Activated naive CD8-positive, alpha-beta T cell treated with anti-CD3 and anti-CD28 coated beads, Interleukin-2, amount 50 U/mL, for 16 hours (primary cell): Measurements from ENCODE around the gene SLC34A1.
"Not testable (repeated sequence)": the region's sequence is repeated elsewhere in the genome, so short reads cannot be mapped to it uniquely, and the experiment has no call there.

Experiments
- DNase-seq: peaks from one replicate; pipeline ENCODE4 v3.0.0-alpha.2; 2020; ENCODE audit warnings: low read depth, low spot score

The SLC34A1 gene

DNA sequence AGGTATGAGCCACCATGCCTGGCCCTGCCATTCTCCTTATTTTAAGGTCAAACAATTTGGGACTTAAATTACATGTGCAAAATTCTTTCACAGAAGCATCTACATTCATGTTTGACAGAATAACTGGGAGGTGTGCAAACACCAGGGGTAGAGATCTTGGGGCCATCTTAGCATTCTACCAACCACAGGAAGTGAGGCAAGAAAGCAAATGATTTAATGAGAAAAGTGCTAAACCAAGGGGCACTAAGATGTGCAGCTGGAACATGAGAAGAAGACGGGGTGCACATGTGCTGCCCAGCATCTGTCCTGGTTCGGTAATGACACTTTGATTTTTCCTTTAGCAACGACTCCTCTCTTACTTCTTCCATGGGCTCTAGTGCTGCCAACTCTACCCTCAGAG lies 26.3 kb downstream of the SLC34A1 start:
- DNase-seq: no peak

DNA sequence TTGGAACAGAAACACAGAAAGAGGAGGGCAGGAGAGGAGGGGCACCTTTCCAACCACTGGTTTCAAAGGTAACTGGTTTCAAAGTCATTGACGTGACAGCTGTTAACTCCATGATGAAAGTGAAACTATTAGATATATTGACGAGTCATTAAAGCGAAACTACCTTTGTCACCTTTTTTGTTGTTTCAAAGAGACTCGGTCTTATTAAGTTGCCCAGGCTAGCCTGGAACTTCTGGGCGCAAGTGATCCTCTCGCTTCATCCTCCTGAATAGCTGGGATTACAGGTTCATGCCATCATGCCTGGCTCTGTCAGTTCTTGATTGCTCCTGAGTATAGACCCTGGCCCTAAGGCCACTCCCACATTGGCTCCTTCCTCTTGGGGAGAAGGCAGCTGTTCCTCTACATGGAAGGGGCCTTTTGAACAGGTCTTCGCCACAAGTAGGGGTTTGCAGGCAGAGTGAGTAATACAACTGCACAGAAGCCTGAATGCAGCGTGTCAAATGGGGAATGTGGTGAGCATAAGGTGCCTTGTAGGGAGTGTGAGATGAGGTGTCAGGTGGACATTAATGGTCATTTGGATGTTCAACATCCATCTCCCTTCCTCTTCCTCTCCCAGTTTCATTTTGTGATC lies 28.5 kb downstream of the SLC34A1 start:
- no peak for DNase-seq

DNA sequence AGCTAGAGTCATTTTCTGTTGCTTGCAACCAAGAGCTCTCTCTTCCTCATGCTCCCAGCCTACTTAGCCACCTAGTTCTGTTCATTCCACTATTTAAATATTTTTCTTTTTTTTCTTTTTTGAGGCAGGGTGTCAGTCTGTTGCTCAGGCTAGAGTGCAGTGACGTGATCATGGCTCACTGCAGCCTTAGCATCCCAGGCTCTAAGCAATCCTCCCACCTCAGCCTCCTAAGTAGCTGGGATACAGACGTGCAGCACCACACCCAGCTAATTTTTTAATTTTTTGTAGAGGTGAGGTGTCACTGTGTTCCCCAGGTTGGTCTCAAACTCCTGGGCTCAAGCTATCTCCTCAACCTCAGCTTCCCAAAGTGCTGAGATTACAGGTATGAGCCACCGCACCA lies 30.2 kb downstream of the SLC34A1 start:
- no peak for DNase-seq

DNA sequence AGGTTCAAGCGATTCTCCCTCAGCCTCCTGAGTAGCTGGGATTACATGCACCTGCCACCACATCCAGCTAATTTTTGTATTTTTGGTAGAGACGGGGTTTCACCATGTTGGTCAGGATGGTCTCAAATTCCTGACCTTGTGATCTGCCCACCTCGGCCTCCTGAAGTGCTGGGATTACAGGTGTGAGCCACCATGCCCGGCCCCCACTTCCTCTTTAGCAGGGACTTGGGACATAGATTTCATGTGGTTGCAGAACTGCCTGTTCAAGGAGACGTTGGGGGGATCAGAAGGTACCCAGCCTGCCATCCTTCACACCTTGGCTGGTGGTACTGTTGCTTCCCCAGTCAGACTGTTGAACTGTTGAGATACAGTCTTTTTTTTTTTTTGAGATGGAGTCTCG lies 32.8 kb downstream of the SLC34A1 start:
- not testable (repeated sequence) for DNase-seq

DNA sequence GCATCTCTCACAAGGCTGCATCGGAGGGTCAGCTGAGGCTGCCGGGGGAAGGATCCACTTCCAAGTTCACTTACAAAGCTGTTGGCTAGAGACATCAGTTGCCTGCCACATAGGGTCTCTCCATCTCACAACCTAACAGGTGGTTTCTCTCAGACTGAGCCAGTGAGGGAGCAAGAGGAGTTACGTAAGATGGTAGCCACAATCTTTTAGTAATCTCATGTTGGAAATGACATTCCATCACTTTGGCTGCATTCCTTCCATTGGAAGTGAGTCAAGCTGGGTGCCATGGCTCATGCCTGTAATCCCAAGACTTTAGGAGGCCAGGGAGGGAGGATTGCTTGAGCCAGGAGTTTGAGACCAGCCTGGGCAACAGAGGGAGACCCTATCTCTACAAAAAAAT lies 34.8 kb downstream of the SLC34A1 start:
- no peak for DNase-seq

DNA sequence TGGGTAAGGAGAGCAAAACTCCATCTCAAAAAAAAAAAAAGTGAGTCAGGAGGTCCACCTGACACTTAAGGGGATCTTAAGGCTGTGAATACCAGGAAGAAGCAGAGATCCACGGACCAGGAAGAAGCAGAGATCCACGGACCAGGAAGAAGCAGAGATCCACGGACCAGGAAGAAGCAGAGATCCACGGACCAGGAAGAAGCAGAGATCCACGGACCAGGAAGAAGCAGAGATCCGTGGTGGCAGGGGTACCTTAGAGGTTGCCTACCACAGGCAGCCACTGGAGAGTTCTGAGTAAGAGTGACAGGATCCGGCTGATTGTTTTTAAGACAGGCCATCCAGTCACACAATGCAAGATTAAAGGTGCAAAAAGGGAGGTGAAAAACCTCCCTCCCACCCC lies 36.2 kb downstream of the SLC34A1 start:
- DNase-seq: not testable (repeated sequence)

DNA sequence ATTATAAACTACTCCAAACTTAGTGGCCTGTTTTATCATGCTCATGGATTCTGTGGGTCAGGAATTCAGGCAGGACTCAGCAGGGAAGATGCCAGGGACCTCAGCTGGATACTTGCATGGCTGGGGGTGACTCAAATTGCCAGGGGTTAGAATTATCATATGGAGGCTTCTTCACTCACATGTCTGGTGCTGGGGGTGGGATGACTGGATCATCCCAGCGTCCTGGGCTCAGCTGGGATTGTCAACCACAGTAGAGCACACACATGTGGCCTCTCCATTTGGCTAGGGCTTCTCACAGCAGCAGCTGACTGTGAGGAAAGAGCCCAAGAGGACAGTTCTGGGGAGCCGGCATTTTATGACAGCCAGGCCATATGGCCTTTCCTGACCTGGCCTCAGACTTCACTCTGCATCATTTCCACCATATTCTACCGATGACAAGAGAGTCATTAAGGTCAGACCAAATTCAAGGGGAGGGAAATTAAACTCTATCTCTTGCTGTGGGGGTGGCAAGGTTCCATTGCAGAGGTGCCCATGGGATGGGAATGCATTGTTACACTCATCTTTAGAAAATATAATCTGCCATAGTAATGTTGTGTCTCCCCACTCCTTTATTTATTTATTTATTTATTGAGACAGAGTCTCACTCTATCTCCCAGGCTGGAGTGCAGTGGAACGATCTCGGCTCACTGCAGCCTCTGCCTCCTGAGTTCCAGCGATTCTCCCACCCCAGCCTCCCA lies 37.0 kb downstream of the SLC34A1 start:
- DNase-seq: no peak

DNA sequence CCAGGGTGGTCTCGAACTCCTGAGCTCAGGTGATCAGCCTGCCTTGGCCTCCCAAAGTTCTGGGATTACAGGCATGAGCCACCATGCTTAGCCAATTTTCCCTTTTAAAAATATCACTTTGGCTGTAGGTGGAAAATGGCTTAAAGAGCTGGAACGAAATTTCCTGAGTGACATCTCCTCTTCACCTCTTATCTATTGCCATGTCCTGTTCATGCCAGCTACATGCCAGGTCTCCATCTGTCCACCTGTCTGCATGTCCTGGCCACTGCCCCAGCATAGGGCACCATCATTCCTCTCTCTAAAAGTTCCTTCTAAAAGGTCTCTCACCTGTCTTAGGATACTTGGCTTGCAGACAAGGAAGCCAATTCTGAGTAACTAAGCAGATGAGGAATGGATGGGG lies 39.4 kb downstream of the SLC34A1 start:
- no peak for DNase-seq

DNA sequence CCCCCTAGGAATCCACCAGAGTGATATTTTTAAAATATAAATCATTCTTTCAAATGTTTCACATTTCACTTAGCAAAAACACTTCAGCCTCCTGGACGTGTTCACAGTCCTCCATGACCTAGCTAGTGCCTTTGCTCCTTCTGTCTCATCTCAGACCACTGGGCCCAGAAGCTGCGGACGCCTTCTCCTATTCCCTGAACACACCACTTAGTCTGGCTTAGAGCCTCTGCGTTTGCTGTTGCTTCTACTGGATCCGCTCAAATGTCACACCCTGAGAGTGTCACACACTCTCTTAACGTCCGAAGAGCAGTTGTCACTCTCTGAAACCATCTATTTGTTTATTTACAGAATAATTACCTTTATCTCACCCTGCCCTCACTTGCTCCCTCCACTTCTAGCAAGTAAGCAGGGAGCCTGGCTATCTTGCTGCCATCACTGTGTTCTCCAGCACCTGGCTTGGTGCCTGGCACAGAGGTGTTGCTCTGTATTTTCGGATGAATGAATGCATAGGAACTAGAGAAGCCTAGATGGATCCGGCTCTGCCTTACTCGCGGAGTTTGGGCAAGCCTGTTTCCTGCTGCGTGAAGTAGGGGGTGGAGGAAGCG lies 41.1 kb downstream of the SLC34A1 start:
- no peak for DNase-seq

DNA sequence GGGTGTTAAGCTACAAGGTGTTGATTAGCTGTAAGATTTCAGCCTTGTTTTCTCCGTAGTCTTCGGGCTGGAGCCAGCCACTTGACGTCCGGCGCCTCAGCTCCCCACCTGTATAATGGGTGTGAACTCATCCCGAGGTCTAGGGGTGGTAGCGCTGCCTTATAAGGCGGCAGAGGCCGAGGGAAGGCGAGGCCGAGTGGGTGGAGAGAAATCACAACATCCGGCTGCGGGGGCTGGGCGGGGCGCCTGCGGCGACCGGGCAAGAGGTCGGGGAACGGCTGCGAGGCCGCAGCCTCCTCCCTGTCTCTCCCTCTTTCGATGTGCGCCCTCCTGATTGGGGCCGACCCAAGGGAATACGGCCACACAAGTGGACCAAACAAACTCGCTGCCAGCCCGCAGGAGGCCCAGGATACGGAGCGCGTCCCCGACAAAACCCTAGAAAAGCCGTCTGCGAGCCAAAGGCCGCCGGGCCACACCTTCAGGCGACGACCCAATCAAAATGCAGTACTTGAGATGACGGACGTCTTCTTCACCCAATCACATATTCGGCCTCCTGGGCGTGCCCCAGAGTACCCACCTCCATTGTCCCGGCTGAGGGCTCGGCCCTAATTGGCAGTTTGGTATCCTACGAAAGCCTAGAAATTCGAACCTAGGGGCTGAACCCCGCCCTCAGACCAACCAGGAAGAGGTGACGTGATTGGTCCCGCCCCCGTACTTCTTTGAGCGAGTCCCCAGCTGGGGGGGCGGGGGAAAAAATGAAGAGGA lies 41.7 kb downstream of the SLC34A1 start:
- peak; percentile 100 for DNase-seq

DNA sequence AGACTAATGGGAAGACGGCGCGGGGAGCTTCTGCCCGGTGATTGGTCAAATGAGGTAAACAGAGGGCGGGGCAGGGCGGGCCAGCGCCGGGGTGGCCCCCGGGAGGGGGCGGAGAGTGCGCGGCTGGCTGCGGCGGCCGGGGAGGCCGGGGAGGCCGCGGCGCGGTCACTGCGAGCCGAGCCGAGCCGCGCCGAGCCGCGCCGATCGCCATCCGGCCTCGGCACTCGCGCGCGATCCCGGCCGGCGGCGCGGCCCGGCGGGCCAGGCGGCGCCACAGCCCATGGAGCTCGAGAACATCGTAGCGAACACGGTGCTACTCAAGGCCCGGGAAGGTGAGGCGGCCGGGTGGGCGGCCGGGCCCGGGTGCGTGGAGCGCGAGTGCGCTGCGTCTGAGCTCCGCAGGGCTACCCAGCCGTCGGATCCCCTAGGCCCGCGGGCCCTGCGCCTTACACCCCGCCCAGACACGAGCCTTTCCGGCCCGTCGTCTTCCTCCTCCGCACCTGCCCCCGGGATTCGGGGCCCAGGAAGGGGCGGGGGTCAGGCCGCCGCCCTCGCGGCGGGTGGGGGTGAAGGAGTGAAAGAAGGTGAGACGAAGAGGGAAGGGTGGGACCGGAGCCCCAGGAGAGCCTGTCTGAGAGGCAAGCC lies 42.5 kb downstream of the SLC34A1 start, which contains the start of gene GRK6:
Gene GRK6 (plus strand): TSS at position 111 of the 645 bp plus-strand sequence. CDS start 170 bp downstream, at position 281.
- no peak for DNase-seq

DNA sequence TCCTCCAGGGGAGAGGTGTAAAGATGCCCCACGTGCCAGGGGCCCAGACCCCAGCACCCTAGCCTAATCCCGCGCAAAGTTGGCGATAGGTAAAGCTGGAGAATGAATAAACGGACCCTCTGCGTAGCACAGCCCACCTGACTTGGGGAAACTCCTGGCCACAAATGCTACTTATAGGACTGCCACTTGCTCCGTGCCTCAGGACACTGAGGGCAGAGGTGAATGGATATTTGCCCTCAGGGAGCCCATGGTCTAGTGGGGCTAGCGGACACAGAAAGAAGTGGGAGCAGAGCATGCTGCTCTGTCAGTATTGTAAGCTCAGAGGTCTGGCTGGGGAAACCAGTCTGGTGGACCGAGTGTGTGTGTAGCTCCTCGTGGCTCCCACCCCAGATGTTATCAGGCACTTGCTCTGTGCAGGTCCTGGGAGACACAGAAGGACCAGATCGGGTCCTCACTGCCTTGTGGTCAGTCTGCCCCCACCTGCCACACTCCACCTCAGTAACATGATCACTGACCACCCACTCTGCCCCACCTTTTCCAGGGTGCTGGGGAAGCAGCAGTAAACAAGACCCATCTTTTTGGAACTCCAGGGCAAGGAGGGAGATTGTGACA lies 43.1 kb downstream of the SLC34A1 start:
- no peak for DNase-seq

DNA sequence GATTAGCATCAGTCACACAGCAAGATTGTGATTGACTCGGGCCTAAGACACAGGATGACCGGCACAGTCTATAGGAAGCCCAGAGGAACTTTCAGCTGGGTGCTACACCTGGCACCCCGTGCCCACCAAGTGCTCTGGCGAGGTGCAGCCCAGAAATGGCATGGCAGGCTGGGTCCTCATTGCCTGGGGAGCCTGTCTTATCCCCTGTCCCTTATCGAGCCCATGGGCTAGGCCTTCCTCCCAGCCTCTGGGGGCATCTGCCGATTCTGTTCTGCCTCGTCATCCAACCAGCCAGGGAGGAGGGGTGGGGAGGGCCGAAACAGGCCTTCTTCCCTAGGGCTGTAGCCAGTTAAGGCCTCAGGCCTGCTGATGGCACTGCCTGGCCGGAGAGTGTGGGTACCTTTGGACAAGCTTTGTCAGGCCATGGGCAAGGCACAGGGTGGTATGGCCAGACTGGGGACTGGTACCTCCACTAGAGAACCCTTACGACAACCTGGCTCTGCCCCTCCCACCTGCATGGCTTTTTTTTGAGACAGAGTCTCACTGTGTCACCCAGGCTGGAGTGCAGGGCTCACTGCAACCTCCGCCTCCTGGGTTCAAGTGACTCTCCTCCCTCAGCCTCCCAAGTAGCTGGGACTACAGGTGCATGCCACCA lies 43.8 kb downstream of the SLC34A1 start:
- DNase-seq: no peak

DNA sequence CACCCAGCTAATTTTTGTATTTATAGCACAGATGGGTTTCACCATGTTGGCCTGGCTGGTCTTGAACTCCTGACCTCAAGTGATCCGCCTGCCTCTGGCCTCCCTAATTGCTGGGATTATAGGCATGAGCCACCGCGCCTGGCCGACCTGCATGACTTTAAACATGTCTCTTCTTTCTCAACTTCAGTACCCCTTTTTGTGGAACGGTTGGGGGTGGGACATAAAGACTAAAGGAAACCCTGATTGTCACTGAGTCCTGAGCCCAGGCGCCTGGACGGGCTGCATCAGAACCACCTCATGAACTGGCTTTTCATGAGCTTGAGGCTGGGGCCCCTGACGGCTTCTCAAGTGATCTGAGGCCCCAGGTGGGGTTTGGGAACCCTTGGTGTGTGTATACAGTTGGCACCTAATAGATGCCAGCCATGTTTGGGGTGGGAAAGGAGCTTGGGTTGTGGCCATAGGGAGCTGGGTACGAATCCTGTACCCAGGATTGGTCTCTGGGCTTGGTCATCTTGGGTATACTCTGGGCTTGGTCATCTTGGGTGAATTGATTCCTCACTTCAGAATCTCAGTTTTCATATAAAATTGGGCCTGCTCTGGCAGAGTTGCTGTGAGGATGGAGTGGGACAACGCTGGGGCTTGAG lies 44.5 kb downstream of the SLC34A1 start:
- DNase-seq: no peak

DNA sequence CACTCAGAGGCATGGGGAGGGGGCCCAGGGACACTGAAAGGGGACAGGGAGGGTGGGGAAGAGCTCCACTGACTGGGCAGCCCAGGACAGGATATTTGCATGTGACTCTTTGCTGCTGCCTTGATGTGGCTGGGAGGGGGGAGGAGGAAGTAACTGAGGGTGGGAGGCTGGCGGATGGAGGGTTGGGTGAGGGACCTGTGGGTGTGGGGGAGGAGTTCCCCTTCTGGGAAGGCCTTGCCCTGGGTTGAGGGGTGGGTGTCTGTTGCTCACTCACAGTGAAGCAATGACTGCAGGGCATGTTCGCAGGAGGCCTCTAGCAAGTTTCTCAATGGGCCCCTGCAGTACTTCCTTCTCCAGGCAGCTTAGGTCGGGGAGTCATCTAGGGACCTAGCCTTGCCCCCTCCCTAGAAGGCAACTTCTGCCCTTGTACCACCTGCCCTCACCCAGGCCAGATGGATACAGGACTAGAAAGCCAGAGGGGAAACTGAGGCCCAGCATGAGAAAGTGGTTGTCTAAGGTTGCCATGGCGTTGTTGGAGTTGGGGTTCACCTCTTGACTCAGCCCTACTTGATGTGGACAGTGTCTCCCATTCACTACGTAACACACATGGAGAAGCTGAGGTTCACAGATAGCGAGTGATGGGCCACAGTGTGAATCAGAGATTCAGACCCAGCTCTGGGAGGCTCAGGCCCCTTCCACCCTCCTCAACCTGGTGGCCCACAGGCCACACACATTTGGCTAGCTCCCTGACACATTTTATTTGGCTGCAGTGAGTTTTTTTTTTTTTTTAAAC lies 45.2 kb downstream of the SLC34A1 start:
- DNase-seq: peak; percentile 67

DNA sequence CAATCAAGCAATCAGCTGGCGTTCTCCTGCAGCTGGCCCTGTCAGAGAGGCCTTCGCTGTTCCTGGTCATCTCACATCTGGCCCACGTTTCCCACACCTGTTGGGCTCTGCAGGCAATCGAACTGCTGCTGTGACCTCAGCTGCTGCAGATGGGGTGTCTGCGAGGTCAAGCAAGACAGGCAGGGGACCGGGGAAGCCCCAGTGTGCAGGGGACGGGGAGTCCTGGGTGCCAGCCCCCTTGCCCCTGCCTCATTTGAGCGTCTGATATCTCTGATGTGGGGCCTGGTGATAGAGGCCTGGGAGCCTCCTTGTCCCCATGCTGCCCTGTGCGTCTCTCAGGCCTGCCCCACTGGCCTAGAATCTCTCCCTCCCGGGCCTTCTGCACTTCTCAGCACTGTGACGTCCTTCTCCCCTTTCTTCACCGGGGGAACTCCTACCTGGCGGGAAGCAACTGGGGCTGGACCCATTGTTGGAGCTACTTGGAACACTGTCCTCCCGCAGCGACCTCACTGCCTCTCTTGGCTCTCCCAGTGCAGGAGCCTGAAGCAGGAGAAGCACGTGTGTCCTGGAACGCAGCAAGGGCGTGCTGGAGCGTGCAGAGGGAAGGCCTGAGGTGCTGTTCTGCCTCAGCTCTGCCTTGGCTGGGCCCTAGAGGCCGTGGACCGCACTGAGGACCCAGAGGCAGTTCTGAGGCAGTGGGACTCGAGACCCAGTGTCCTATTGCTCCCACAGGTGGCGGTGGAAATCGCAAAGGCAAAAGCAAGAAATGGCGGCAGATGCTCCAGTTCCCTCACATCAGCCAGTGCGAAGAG lies 46.1 kb downstream of the SLC34A1 start:
- no peak for DNase-seq

DNA sequence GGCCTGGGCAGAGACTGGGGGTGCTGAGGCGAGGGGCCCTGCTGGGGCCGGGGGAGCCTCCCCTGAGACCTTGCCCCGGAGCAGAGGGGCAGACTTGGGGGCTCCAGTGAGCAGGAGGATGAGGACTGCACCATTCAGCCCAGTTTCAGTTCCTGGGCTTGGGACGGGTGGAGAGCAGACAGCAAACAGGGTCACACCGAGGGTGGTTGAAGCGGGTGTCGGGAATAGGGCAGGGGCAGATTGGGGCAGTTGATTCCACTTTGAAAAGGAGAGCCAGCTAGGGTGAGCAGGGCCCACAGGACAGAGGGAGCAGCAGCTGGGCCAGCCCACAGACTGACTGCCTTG lies 46.7 kb downstream of the SLC34A1 start:
- DNase-seq: no peak

DNA sequence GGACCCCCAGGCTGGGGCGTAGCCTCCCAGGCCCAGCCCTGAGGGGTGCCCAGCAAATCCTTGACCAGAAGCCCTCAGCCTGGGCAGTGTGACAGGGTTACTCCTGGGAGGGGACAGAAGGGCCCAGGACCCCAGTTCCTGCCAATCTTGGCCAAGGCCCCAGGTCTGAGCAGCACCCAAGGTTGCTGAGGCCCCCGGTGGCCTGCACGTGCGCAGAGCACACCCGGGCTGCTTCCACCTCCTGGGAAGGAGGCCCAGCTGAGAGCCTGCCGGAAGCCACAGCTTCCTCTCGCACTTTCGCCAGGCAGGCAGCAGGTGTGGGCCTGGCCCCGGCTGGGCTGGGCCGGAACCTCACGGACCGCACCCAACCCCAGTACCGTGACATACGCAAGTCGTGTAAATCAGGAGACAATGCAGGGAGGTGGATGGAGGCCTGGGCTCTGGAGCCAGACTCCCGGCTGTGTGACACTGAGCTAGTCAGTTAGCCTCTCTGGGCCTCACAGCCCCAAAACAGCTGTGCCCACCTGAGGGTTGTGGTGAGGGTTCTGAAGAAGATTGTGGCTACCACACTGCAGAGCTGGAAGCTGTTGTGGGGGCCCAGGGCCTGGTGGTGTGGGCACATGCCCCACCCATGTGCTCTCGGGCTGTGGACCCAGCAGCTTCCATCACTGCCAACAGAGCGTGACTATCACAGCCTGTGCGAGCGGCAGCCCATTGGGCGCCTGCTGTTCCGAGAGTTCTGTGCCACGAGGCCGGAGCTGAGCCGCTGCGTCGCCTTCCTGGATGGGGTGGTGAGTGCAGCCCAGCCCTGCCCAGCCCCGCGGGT lies 47.3 kb downstream of the SLC34A1 start:
- no peak for DNase-seq
